ENCODE results near the gene IRS2. TPM values are rescaled to one million over a fixed set of nuclear protein-coding genes. Genes with fewer than 3 reads are reported as not detected.

Gene IRS2
- polyA plus RNA-seq, 1 donor (not counting 4 experiments of a cell fraction or from before 2014, with no cell fraction given), result 2.3 TPM

GRCh38 chr13:109794095-109794494 lies 7.7 kb upstream of the IRS2 start:
- H4K20me1 ChIP-seq (ENCODE audit: control insufficient read depth, extremely low read depth, insufficient read depth, low read length), result no peaks in the 10 kb centered on the region
- TF ChIP-seq CTCF (optimal IDR thresholded peaks at IDR 0.05 in 1 of 3, IDR thresholded peaks at IDR 0.05 in 1 of 3, conservative IDR thresholded peaks at IDR 0.05 in 1 of 3; ENCODE audit: extremely low read depth in 1 of 3, insufficient read depth in 2 of 3, low read length in 3 of 3), result peak in 1 of 3 experiments; percentile 12
- TF ChIP-seq EZH2 (IDR thresholded peaks at IDR 0.05; ENCODE audit: low read length), result no peak
- no peak for FAIRE-seq
- H3K4me2 ChIP-seq (ENCODE audit: control insufficient read depth, extremely low read depth, insufficient read depth, low read depth, low read length), result no peak overlapping the region
- no peaks in the 10 kb centered on the region for H3K36me3 ChIP-seq (ENCODE audit: control insufficient read depth in 2 of 2, extremely low read depth in 1 of 2, insufficient read depth in 2 of 2, low read length in 2 of 2)
- H3K9ac ChIP-seq (ENCODE audit: control insufficient read depth, extremely low read depth, insufficient read depth, low read length), result no peak overlapping the region
- peaks cover 4% of the 10 kb centered on the region for H3K4me1 ChIP-seq (ENCODE audit: control insufficient read depth, extremely low read depth, insufficient read depth, low read length)
- H3K79me2 ChIP-seq (ENCODE audit: control insufficient read depth, insufficient read depth, low read length), result no peaks in the 10 kb centered on the region
- DNase-seq (ENCODE audit: low read depth, low spot score), result no peak
- H3K9me3 ChIP-seq (ENCODE audit: control insufficient read depth, low read depth, low read length), result no peaks in the 10 kb centered on the region
- dilution Hi-C loops (cut with MboI; ENCODE audit: extremely low pct_ligation_motif_present, low sequenced_read_pairs), result loop anchor here (10.0 kb wide), 1 partner anchor 311 kb away; no protein-coding TSS in a partner anchor
- no peak overlapping the region for H3K4me3 ChIP-seq (ENCODE audit: control insufficient read depth in 2 of 3, extremely low read depth in 1 of 3, insufficient read depth in 2 of 3, low read depth in 1 of 3, low read length in 3 of 3)
- H3K27me3 ChIP-seq (ENCODE audit: control insufficient read depth, extremely low read depth, insufficient read depth, low read length), result peaks cover 13% of the 10 kb centered on the region
- H3K27ac ChIP-seq (ENCODE audit: control insufficient read depth, insufficient read depth, low read length), result no peak overlapping the region
- no peak overlapping the region for H2AFZ ChIP-seq (ENCODE audit: control insufficient read depth, low read length)
- no peaks in the 10 kb centered on the region for H3K9me1 ChIP-seq (ENCODE audit: control insufficient read depth, extremely low read depth, insufficient read depth, low read length)

GRCh38 chr13:109792416-109793059 lies 6.2 kb upstream of the IRS2 start:
- no peaks in the 10 kb centered on the region for H3K9me3 ChIP-seq (ENCODE audit: control insufficient read depth, low read depth, low read length)
- DNase-seq (ENCODE audit: low read depth, low spot score) (no peak), FAIRE-seq (no peak)
- no peak overlapping the region for H3K27ac ChIP-seq (ENCODE audit: control insufficient read depth, insufficient read depth, low read length)
- no peaks in the 10 kb centered on the region for H4K20me1 ChIP-seq (ENCODE audit: control insufficient read depth, extremely low read depth, insufficient read depth, low read length)
- dilution Hi-C loops (cut with MboI; ENCODE audit: extremely low pct_ligation_motif_present, low sequenced_read_pairs), result loop anchor here (10.0 kb wide), 1 partner anchor 312 kb away; no protein-coding TSS in a partner anchor
- no peak overlapping the region for H3K4me3 ChIP-seq (ENCODE audit: control insufficient read depth in 2 of 3, extremely low read depth in 1 of 3, insufficient read depth in 2 of 3, low read depth in 1 of 3, low read length in 3 of 3)
- H3K9me1 ChIP-seq (ENCODE audit: control insufficient read depth, extremely low read depth, insufficient read depth, low read length), result no peaks in the 10 kb centered on the region
- H2AFZ ChIP-seq (ENCODE audit: control insufficient read depth, low read length), result no peak overlapping the region
- TF ChIP-seq EZH2 (IDR thresholded peaks at IDR 0.05; ENCODE audit: low read length), result no peak
- no peak for TF ChIP-seq CTCF (optimal IDR thresholded peaks at IDR 0.05 in 1 of 3, IDR thresholded peaks at IDR 0.05 in 1 of 3, conservative IDR thresholded peaks at IDR 0.05 in 1 of 3; ENCODE audit: extremely low read depth in 1 of 3, insufficient read depth in 2 of 3, low read length in 3 of 3)
- H3K4me1 ChIP-seq (ENCODE audit: control insufficient read depth, extremely low read depth, insufficient read depth, low read length), result peaks cover 4% of the 10 kb centered on the region
- H3K9ac ChIP-seq (ENCODE audit: control insufficient read depth, extremely low read depth, insufficient read depth, low read length), result no peak overlapping the region
- no peaks in the 10 kb centered on the region for H3K36me3 ChIP-seq (ENCODE audit: control insufficient read depth in 2 of 2, extremely low read depth in 1 of 2, insufficient read depth in 2 of 2, low read length in 2 of 2)
- H3K27me3 ChIP-seq (ENCODE audit: control insufficient read depth, extremely low read depth, insufficient read depth, low read length), result peaks cover 13% of the 10 kb centered on the region
- H3K4me2 ChIP-seq (ENCODE audit: control insufficient read depth, extremely low read depth, insufficient read depth, low read depth, low read length), result no peak overlapping the region
- no peaks in the 10 kb centered on the region for H3K79me2 ChIP-seq (ENCODE audit: control insufficient read depth, insufficient read depth, low read length)
